Stimulated activated CD4-positive, alpha-beta T cell treated with anti-CD3 and anti-CD28 coated beads, Interleukin-1b, Interleukin-23, amount 100 ng/mL, for 1 hour (primary cell): ENCODE measurements around the gene TGFBR3L.

Experiments used
- DNase-seq, 2 donors: peaks; one replicate each; pipeline ENCODE4 v3.0.0-alpha.2; 2020; ENCODE audit warnings: low read depth in 2 of 2

Gene TGFBR3L

GRCh38 chr19:7914598-7915045 is at the start of gene TGFBR3L:
TGFBR3L (plus strand) TSS chr19:7914830.
- no peak for DNase-seq

- no peak for DNase-seq
These were observed 49.2 kb upstream of the TGFBR3L start for GRCh38 chr19:7865262-7865911.

GRCh38 chr19:7866399-7867091 is 48.1 kb upstream of the TGFBR3L start:
- no peak for DNase-seq

- DNase-seq: no peak
These were observed 47.4 kb upstream of the TGFBR3L start for GRCh38 chr19:7867092-7867844.

- no peak for DNase-seq
These were observed 46.3 kb upstream of the TGFBR3L start for GRCh38 chr19:7868326-7868670.

- peak; percentile 63 to 67 for DNase-seq
These were observed 45.8 kb upstream of the TGFBR3L start for GRCh38 chr19:7868671-7869452.

- DNase-seq: peak; percentile 60 to 78
These were observed 45.1 kb upstream of the TGFBR3L start for GRCh38 chr19:7869453-7869909.

- DNase-seq: no peak
These were observed 44.6 kb upstream of the TGFBR3L start for GRCh38 chr19:7869910-7870511.

GRCh38 chr19:7870571-7871436 is 43.8 kb upstream of the TGFBR3L start:
- no peak for DNase-seq

- DNase-seq: peak; percentile 60 to 64
These were observed 43.0 kb upstream of the TGFBR3L start for GRCh38 chr19:7871437-7872305.

- DNase-seq: no peak
These were observed 42.1 kb upstream of the TGFBR3L start for GRCh38 chr19:7872306-7873204.

GRCh38 chr19:7873304-7874075 is 41.1 kb upstream of the TGFBR3L start:
- DNase-seq: no peak

GRCh38 chr19:7874076-7874896 is 40.3 kb upstream of the TGFBR3L start, which contains the start of gene PRR36:
PRR36 (minus strand) TSS chr19:7874390; CDS start chr19:7873689, 701 bp downstream.
- DNase-seq: no peak

- no peak for DNase-seq
These were observed 39.7 kb upstream of the TGFBR3L start for GRCh38 chr19:7874897-7875273.

- DNase-seq: no peak
These were observed 37.3 kb upstream of the TGFBR3L start for GRCh38 chr19:7877249-7877836.

GRCh38 chr19:7879111-7879807 is 35.4 kb upstream of the TGFBR3L start:
- no peak for DNase-seq
